ENCODE results near the gene PXDC1. TPM values are rescaled to one million over a fixed set of nuclear protein-coding genes. Genes with fewer than 3 reads are reported as not detected.
A peak's percentile ranks its signal among the peaks of the same experiment; 100 is the strongest.

Gene PXDC1
- total RNA-seq, 6 experiments from 2014 or later, result 50.5 to 250 (median 97.5) TPM

DNA sequence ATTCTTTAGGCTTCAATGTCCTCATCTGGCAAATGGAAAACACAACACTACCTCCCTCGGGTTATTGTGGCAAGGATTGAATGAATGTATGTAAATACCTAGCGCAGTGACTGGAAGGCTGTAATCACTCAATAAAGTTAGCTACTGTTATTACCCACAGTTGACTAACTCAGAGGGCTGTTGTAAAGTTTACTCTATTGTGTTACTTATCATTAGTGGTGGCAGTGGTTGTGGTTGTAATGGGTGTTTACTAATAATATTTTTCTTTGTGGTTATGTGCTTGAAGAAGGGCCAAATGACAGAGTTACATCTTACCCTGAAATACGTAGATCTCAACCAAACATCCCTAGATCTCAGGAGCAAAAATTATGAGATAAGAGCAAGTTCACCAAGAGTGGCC lies 42.0 kb upstream of the PXDC1 start:
- no peak for TF ChIP-seq CTCF (IDR thresholded peaks at IDR 0.05)
- no peak for TF ChIP-seq POLR2A (IDR thresholded peaks at IDR 0.05)
- no peak for DNase-seq
- no peak for ATAC-seq
- H3K9me3 ChIP-seq, result no peaks in the 10 kb centered on the region
- H3K4me3 ChIP-seq, result no peak overlapping the region
- 90% methylated on average over 2 of the region's 3 CpGs for WGBS (ENCODE audit: insufficient coverage, low coverage, low lambda C conversion rate, missing lambda C conversion rate)
- H3K27ac ChIP-seq, result no peak overlapping the region
- H3K36me3 ChIP-seq, result no peaks in the 10 kb centered on the region
- peaks cover 3 to 34% (median 13%) of the 10 kb centered on the region in 4 donors for H3K4me1 ChIP-seq
- no peaks in the 10 kb centered on the region for H3K27me3 ChIP-seq
- intact Hi-C loops (cut with DNase I), result no loop called here

DNA sequence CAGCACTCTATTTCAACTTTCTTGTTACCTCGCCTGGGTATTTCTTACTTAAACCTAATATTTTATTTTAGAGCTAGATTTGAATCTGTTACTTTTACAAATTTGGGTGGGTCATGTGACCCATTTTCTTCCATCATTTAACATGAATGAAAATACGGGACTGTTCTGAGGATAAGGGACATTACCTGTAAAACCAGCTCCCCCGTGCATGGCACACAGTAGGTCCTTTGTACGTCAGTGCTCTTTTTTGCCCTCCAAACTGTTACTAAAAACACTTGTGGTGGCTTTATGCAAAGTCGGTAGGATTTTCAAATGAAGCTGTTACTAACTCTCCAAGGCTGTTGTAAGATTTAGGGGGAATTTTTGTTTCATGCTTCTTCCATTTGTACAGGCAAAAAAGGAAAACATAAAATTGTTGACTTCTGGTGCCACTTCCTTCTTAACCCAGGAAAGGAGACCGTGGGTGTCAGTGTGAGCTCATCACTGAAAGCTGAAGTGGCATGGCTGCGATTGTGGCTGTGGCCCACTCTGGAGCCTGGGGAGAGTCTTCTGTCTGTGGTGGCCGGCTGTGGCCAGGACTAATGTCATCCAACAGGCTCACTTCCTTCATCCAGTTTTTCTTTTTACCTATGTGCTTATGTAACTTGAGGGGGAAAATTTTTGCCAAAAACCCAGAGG lies 40.2 kb upstream of the PXDC1 start:
- H3K4me1 ChIP-seq, result peaks cover 0 to 42% (median 16%) of the 10 kb centered on the region in 4 donors
- TF ChIP-seq CTCF (IDR thresholded peaks at IDR 0.05), result no peak
- no peak for TF ChIP-seq POLR2A (IDR thresholded peaks at IDR 0.05)
- ATAC-seq, result no peak
- intact Hi-C loops (cut with DNase I), result no loop called here
- DNase-seq, result no peak
- WGBS (ENCODE audit: insufficient coverage, low coverage, low lambda C conversion rate, missing lambda C conversion rate), result 74% methylated on average over 8 of the region's 8 CpGs
- no peaks in the 10 kb centered on the region for H3K27me3 ChIP-seq
- no peaks in the 10 kb centered on the region for H3K9me3 ChIP-seq
- H3K27ac ChIP-seq, result no peak overlapping the region
- no peaks in the 10 kb centered on the region for H3K36me3 ChIP-seq
- H3K4me3 ChIP-seq, result no peak overlapping the region

DNA sequence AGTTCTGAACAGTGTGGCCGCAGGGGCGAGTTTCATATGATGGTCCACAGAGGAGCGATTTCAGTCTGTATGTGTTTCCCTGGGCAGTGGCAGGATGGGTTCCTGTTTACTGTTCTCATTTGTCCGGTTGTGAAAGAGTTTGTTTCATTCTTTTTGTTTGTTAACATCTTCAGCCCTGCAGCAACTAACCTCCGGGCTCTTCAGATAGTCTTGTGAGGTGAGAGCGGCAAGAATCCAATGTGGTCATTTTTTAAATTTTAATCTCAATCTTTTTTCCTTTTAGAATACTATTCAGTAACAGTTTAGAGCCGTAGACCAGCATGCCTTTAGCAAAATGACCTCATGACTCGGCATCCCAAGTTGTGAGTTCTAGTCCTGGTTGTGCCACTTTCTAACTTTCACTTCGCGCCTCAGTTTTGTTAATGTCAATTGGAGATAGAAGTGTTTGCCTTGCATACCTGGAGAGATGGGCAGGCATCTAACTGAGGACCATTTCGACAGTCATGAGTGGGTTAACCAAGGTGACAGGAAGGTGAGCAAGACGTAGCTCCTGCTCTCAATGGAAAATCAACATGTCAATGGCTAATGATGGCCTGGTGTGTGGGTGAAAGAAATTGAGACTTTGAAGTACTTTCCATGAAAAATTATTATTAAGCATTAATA lies 38.5 kb upstream of the PXDC1 start:
- H3K4me1 ChIP-seq, result peaks cover 0 to 51% (median 19%) of the 10 kb centered on the region in 4 donors
- intact Hi-C loops (cut with DNase I), result no loop called here
- no peaks in the 10 kb centered on the region for H3K9me3 ChIP-seq
- H3K27me3 ChIP-seq, result no peaks in the 10 kb centered on the region
- peak overlapping the region in 1 of 3 donors; percentile 10 for H3K4me3 ChIP-seq
- 42% methylated on average over 12 of the region's 12 CpGs for WGBS (ENCODE audit: insufficient coverage, low coverage, low lambda C conversion rate, missing lambda C conversion rate)
- no peaks in the 10 kb centered on the region for H3K36me3 ChIP-seq
- DNase-seq (peak in 2 of 3 donors; percentile 76), ATAC-seq (peak; percentile 65 to 81 (median 74))
- H3K27ac ChIP-seq, result peak overlapping the region; percentile 88 to 99 (median 98)
- TF ChIP-seq POLR2A (IDR thresholded peaks at IDR 0.05), result peak; percentile 69
- TF ChIP-seq CTCF (IDR thresholded peaks at IDR 0.05), result no peak

DNA sequence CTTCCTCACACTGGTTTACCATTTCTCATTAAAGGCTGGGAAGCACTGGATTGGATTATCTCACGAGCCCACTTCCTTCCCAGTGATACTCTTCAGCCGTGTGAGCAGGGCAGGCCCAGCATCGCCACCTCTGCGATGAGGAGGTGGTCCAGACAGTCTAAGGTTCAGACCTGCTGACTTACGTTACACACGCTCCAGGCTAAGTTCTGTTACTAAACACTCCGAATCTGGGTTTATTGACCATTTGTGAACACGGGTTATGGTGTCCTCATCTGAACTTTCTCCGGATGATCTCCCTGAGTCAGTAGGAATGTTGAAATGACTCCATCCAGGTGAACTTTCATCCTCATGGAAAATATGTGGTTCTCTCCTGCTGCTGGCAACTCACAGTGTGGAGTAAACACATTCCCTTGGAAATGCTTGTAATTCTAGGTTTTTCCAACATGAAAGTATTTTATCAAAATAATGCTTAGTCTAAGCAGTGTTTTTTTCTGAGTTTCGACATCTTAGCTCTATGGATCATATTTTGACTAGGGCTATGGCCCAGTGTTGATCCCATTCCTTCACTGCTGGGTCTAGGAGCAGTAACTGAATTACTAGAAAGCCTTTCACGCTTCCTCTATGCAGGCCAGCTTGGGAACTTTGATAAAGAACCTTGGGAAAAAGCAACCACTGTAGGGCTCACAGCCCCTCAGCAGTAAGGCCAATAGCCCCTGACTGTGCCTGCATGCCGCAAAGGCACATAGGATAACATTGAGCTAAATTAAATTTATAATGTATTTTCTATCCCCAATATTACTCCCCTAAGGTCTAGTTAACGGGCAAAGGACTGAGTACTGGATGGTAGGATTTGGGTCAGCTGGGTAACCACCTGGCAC lies 37.7 kb upstream of the PXDC1 start:
- Histone ChIP-seq H3K36me3 (no peaks in the 10 kb centered on the region), H3K27me3 (no peaks in the 10 kb centered on the region), H3K4me1 (peaks cover 0 to 51% (median 19%) of the 10 kb centered on the region in 4 donors), H3K27ac (peak overlapping the region; percentile 88 to 99 (median 98)), H3K9me3 (no peaks in the 10 kb centered on the region), H3K4me3 (peak overlapping the region in 2 of 3 donors; percentile 12 to 33)
- TF ChIP-seq CTCF (IDR thresholded peaks at IDR 0.05) (no peak), POLR2A (IDR thresholded peaks at IDR 0.05) (peak; percentile 28)
- peak in 1 of 3 donors; percentile 74 for DNase-seq
- WGBS (ENCODE audit: insufficient coverage, low coverage, low lambda C conversion rate, missing lambda C conversion rate), result 45% methylated on average over 13 of the region's 13 CpGs
- peak; percentile 64 to 85 (median 78) for ATAC-seq
- intact Hi-C loops (cut with DNase I), result no loop called here

Data from right lobe of liver (tissue), 6 donors.